ENCODE results near the gene FGF22. TPM values are rescaled to one million over a fixed set of nuclear protein-coding genes. Genes with fewer than 3 reads are reported as not detected.

The FGF22 gene
- total and polyA plus RNA-seq, 2 of the 13 experiments (the other 11 are each of a cell fraction or from before 2014, with no cell fraction given): 0.24 TPM; not detected in 1

- TF ChIP-seq ZBTB40 (IDR thresholded peaks at IDR 0.05): no peak
- TF ChIP-seq ZBTB40 (CRISPR knock-in tag; IDR thresholded peaks at IDR 0.05): no peak
- TF ChIP-seq HDAC2 (CRISPR knock-in tag; IDR thresholded peaks at IDR 0.05): no peak
- no peak for TF ChIP-seq ZNF83 (CRISPR knock-in tag; IDR thresholded peaks at IDR 0.05; ENCODE audit: borderline replicate concordance)
- TF ChIP-seq TRAFD1 (CRISPR knock-in tag; IDR thresholded peaks at IDR 0.05; ENCODE audit: borderline replicate concordance): no peak
- no peak for TF ChIP-seq KDM6A (CRISPR knock-in tag; IDR thresholded peaks at IDR 0.05; ENCODE audit: low read depth)
- TF ChIP-seq MEIS2 (CRISPR knock-in tag; IDR thresholded peaks at IDR 0.05): no peak
- no peak for TF ChIP-seq FLYWCH1 (CRISPR knock-in tag; IDR thresholded peaks at IDR 0.05)
- TF ChIP-seq MEF2D (CRISPR knock-in tag; IDR thresholded peaks at IDR 0.05): no peak
- TF ChIP-seq GMEB1 (CRISPR knock-in tag; IDR thresholded peaks at IDR 0.05; ENCODE audit: borderline replicate concordance): no peak
- TF ChIP-seq ZNF275 (CRISPR knock-in tag; IDR thresholded peaks at IDR 0.05; ENCODE audit: borderline replicate concordance): no peak
- TF ChIP-seq HIC2 (CRISPR knock-in tag; IDR thresholded peaks at IDR 0.05; ENCODE audit: low read depth): no peak
- no peak for TF ChIP-seq NFATC3 (CRISPR knock-in tag; IDR thresholded peaks at IDR 0.05)
Measured at GRCh38 chr19:625257-625656, 14.4 kb upstream of the FGF22 start (continued).
